HEK293 (cell line): ENCODE data around the gene HDAC11.

Source experiments
- GFI1B ChIP-seq: fragments of 450-650 bp; formaldehyde crosslinking; IDR thresholded peaks from 2 replicates; pipeline ENCODE4 v1.5.1; 2016; ENCODE audit warnings: missing biosample characterization, missing genetic modification characterization
- HOXD13 ChIP-seq: sonication (generic); formaldehyde crosslinking; IDR thresholded peaks from 2 replicates; pipeline ENCODE4 v1.8.0; 2022; ENCODE audit warnings: missing genetic modification reagents, borderline replicate concordance
- INSM2 ChIP-seq: fragments of 450-650 bp; formaldehyde crosslinking; IDR thresholded peaks from 2 replicates; pipeline ENCODE4 v1.5.1; 2016; ENCODE audit warnings: missing biosample characterization, missing genetic modification characterization
- PATZ1 ChIP-seq: fragments of 450-650 bp; formaldehyde crosslinking; IDR thresholded peaks from 2 replicates; pipeline ENCODE4 v1.5.1; 2016; ENCODE audit warnings: missing biosample characterization, missing genetic modification characterization
- PRDM4 ChIP-seq: fragments of 450-650 bp; formaldehyde crosslinking; IDR thresholded peaks from 2 replicates; pipeline ENCODE4 v1.5.1; 2017; ENCODE audit warnings: missing biosample characterization, missing genetic modification characterization
- SCRT1 ChIP-seq: fragments of 450-650 bp; formaldehyde crosslinking; IDR thresholded peaks from 2 replicates; pipeline ENCODE4 v1.5.1; 2016; ENCODE audit warnings: missing biosample characterization, missing genetic modification characterization, borderline replicate concordance
- SCRT2 ChIP-seq: fragments of 450-650 bp; formaldehyde crosslinking; IDR thresholded peaks from 2 replicates; pipeline ENCODE4 v1.5.1; 2016; ENCODE audit warnings: missing biosample characterization, missing genetic modification characterization
- ZBTB1 ChIP-seq: fragments of 450-650 bp; formaldehyde crosslinking; IDR thresholded peaks from 2 replicates; pipeline ENCODE4 v1.5.1; 2016; ENCODE audit warnings: missing biosample characterization, missing genetic modification characterization
- ZBTB44 ChIP-seq: fragments of 450-650 bp; IDR thresholded peaks from 2 replicates; pipeline ENCODE4 v1.5.1; 2018; ENCODE audit warnings: missing biosample characterization, mild to moderate bottlenecking, missing genetic modification characterization
- ZFP37 ChIP-seq: fragments of 450-650 bp; formaldehyde crosslinking; IDR thresholded peaks from 2 replicates; pipeline ENCODE4 v1.5.1; 2016; ENCODE audit warnings: missing biosample characterization, missing genetic modification characterization
- ZIC2 ChIP-seq: fragments of 450-650 bp; formaldehyde crosslinking; IDR thresholded peaks from 2 replicates; pipeline ENCODE4 v1.5.1; 2016; ENCODE audit warnings: missing biosample characterization, missing genetic modification characterization
- ZNF114 ChIP-seq: fragments of 450-650 bp; formaldehyde crosslinking; IDR thresholded peaks from 2 replicates; pipeline ENCODE4 v1.5.0; 2017; ENCODE audit warnings: missing biosample characterization, missing genetic modification characterization
- ZNF324 ChIP-seq: fragments of 450-650 bp; formaldehyde crosslinking; IDR thresholded peaks from 2 replicates; pipeline ENCODE4 v1.5.1; 2016; ENCODE audit warnings: missing biosample characterization, missing genetic modification characterization
- ZNF335 ChIP-seq: fragments of 450-650 bp; formaldehyde crosslinking; conservative IDR thresholded peaks from 2 replicates; pipeline ENCODE4 v1.5.1; 2016; ENCODE audit warnings: missing biosample characterization, missing genetic modification characterization
- ZNF394 ChIP-seq: fragments of 450-650 bp; formaldehyde crosslinking; IDR thresholded peaks from 2 replicates; pipeline ENCODE4 v1.5.1; 2016; ENCODE audit warnings: missing biosample characterization, missing genetic modification characterization, mild to moderate bottlenecking, moderate library complexity, borderline replicate concordance
- ZNF398 ChIP-seq: fragments of 450-650 bp; formaldehyde crosslinking; IDR thresholded peaks from 2 replicates; pipeline ENCODE4 v1.5.1; 2017; ENCODE audit warnings: missing biosample characterization, missing genetic modification characterization
- ZNF501 ChIP-seq: fragments of 450-650 bp; formaldehyde crosslinking; IDR thresholded peaks from 2 replicates; pipeline ENCODE4 v1.5.1; 2016; ENCODE audit warnings: missing biosample characterization, missing genetic modification characterization
- ZNF518A ChIP-seq: fragments of 450-650 bp; formaldehyde crosslinking; conservative IDR thresholded peaks from 2 replicates; pipeline ENCODE4 v1.5.1; 2016; ENCODE audit warnings: low read depth, missing biosample characterization, missing genetic modification characterization
- ZNF561 ChIP-seq: fragments of 450-650 bp; IDR thresholded peaks from 2 replicates; pipeline ENCODE4 v1.5.1; 2018; ENCODE audit warnings: missing biosample characterization, missing genetic modification characterization, borderline replicate concordance
- ZNF664 ChIP-seq: fragments of 450-650 bp; formaldehyde crosslinking; IDR thresholded peaks from 2 replicates; pipeline ENCODE4 v1.5.1; 2016; ENCODE audit warnings: missing biosample characterization, missing genetic modification characterization
- ZSCAN18 ChIP-seq: fragments of 450-650 bp; formaldehyde crosslinking; IDR thresholded peaks from 2 replicates; pipeline ENCODE4 v1.5.1; 2016; ENCODE audit warnings: missing biosample characterization, missing genetic modification characterization
- ZSCAN30 ChIP-seq: fragments of 450-650 bp; IDR thresholded peaks from 2 replicates; pipeline ENCODE4 v1.5.1; 2018; ENCODE audit warnings: missing biosample characterization, mild to moderate bottlenecking, missing genetic modification characterization, moderate library complexity

Gene HDAC11

GRCh38 chr3:13484851-13485590 is 4.9 kb downstream of the HDAC11 start (continued):
- TF ChIP-seq ZNF394 (tag by site-specific recombination) (no peak), ZSCAN30 (tag by site-specific recombination) (no peak), ZSCAN18 (tag by site-specific recombination) (no peak), SCRT1 (peak; percentile 48; the same call in 1 of the 2 replicates), SCRT2 (tag by site-specific recombination) (peak; percentile 93), ZNF324 (tag by site-specific recombination) (no peak), ZNF335 (tag by site-specific recombination) (peak; percentile 60; the same call in 1 of the 2 replicates), GFI1B (no peak), ZNF114 (tag by site-specific recombination) (no peak), ZIC2 (tag by site-specific recombination) (peak; percentile 40), ZNF501 (tag by site-specific recombination) (no peak), ZBTB1 (no peak), PRDM4 (tag by site-specific recombination) (no peak), ZNF518A (tag by site-specific recombination) (no peak), INSM2 (tag by site-specific recombination) (no peak), ZFP37 (tag by site-specific recombination) (no peak), PATZ1 (tag by site-specific recombination) (peak; percentile 44; the same call in 1 of the 2 replicates), ZBTB44 (no peak), HOXD13 (CRISPR knock-in tag) (no peak), ZNF398 (tag by site-specific recombination) (0 out of 2 replicates have a peak, but pooled peaks have one; percentile 8), ZNF664 (tag by site-specific recombination) (no peak), ZNF561 (no peak)
